Measurements from ENCODE around the gene ARL13B. TPM values are rescaled to one million over a fixed set of nuclear protein-coding genes. Genes with fewer than 3 reads are reported as not detected.
A peak's percentile ranks its signal among the peaks of the same experiment; 100 is the strongest.

Gene ARL13B
- total RNA-seq, 2 donors from 2014 or later: 8.4 to 12.6 TPM

GRCh38 chr3:93973131-93974126 lies 6.5 kb upstream of the ARL13B start, which contains the start of gene PROS1:
Gene PROS1, minus strand, starts transcription at chr3:93973896. Its CDS starts 147 bp downstream, at chr3:93973749.
- Histone ChIP-seq H3K4me1 (ENCODE audit: control insufficient read depth in 1 of 2, low read depth in 2 of 2) (peaks cover 16 to 34% of the 10 kb centered on the region in 2 donors), H3K36me3 (no peaks in the 10 kb centered on the region), H3K9me3 (no peaks in the 10 kb centered on the region), H3K27me3 (replicated peaks; ENCODE audit: insufficient read depth) (no peaks in the 10 kb centered on the region), H3K4me3 (peak within 1 kb of the TSS; percentile 73), H3K27ac (peak within 1 kb of the TSS; percentile 88 to 89)
- peak; percentile 81 for ATAC-seq (ENCODE audit: insufficient number of reproducible peaks, low FRiP score, low read depth)
- peak; percentile 78 for DNase-seq (ENCODE audit: low spot score)
- no peak for TF ChIP-seq CTCF (IDR thresholded peaks at IDR 0.05)

GRCh38 chr3:93981649-93982048 lies 1.7 kb downstream of the ARL13B start:
- TF ChIP-seq CTCF (IDR thresholded peaks at IDR 0.05): no peak
- no peak for ATAC-seq (ENCODE audit: insufficient number of reproducible peaks, low FRiP score, low read depth)
- no peak overlapping the region for H3K27ac ChIP-seq

GRCh38 chr3:93983408-93983807 lies 3.5 kb downstream of the ARL13B start:
- Histone ChIP-seq H3K4me1 (ENCODE audit: control insufficient read depth in 1 of 2, low read depth in 2 of 2) (peaks cover 12 to 16% of the 10 kb centered on the region in 2 donors), H3K27ac (no peak overlapping the region), H3K9me3 (no peaks in the 10 kb centered on the region), H3K36me3 (no peaks in the 10 kb centered on the region), H3K27me3 (replicated peaks; ENCODE audit: insufficient read depth) (no peaks in the 10 kb centered on the region), H3K4me3 (no peak overlapping the region)
- no peak for DNase-seq (ENCODE audit: low spot score)
- no peak for ATAC-seq (ENCODE audit: insufficient number of reproducible peaks, low FRiP score, low read depth)
- no peak for TF ChIP-seq CTCF (IDR thresholded peaks at IDR 0.05)

More at GRCh38 chr3:93981649-93982048, 1.7 kb downstream of the ARL13B start:
- no peak for DNase-seq (ENCODE audit: low spot score)
- Histone ChIP-seq H3K36me3 (no peaks in the 10 kb centered on the region), H3K4me1 (ENCODE audit: control insufficient read depth in 1 of 2, low read depth in 2 of 2) (peaks cover 9 to 16% of the 10 kb centered on the region in 2 donors), H3K4me3 (no peak overlapping the region), H3K27me3 (replicated peaks; ENCODE audit: insufficient read depth) (no peaks in the 10 kb centered on the region), H3K9me3 (no peaks in the 10 kb centered on the region)

GRCh38 chr3:93984618-93985017 lies 4.7 kb downstream of the ARL13B start:
- Histone ChIP-seq H3K4me3 (no peak overlapping the region), H3K27me3 (replicated peaks; ENCODE audit: insufficient read depth) (no peaks in the 10 kb centered on the region), H3K27ac (no peak overlapping the region), H3K9me3 (no peaks in the 10 kb centered on the region), H3K4me1 (ENCODE audit: control insufficient read depth in 1 of 2, low read depth in 2 of 2) (peaks cover 10 to 12% of the 10 kb centered on the region in 2 donors), H3K36me3 (no peaks in the 10 kb centered on the region)
- TF ChIP-seq CTCF (IDR thresholded peaks at IDR 0.05): no peak
- DNase-seq (ENCODE audit: low spot score) (no peak), ATAC-seq (ENCODE audit: insufficient number of reproducible peaks, low FRiP score, low read depth) (no peak)

GRCh38 chr3:93988283-93988682 lies 8.3 kb downstream of the ARL13B start:
- Histone ChIP-seq H3K27me3 (replicated peaks; ENCODE audit: insufficient read depth) (no peaks in the 10 kb centered on the region), H3K36me3 (no peaks in the 10 kb centered on the region), H3K9me3 (no peaks in the 10 kb centered on the region), H3K4me3 (no peak overlapping the region), H3K27ac (no peak overlapping the region), H3K4me1 (ENCODE audit: control insufficient read depth in 1 of 2, low read depth in 2 of 2) (peaks cover 0 to 5% of the 10 kb centered on the region in 2 donors)
- no peak for DNase-seq (ENCODE audit: low spot score)
- no peak for ATAC-seq (ENCODE audit: insufficient number of reproducible peaks, low FRiP score, low read depth)
- no peak for TF ChIP-seq CTCF (IDR thresholded peaks at IDR 0.05)
